Spleen (tissue), 7 donors: ENCODE measurements around the gene TEF.

ENCODE experiments used
- CTCF ChIP-seq, 11 experiments: fragments of 200-600 bp in 7 of 11; fragments of 450-650 bp in 4 of 11; sonication (generic) in 4 of 11; IDR thresholded peaks in 8 of 11; conservative IDR thresholded peaks in 3 of 11; 1 replicate in 7 of 11; 2 replicates in 4 of 11; pipeline versions ENCODE4 v1.4.0 to v1.8.0; 2016 to 2021; ENCODE audit warnings: antibody characterized with exemption in 11 of 11, inconsistent platforms in 4 of 11, mild to moderate bottlenecking in 1 of 11
- POLR2AphosphoS5 ChIP-seq, 3 donors: sonication (generic); formaldehyde crosslinking; IDR thresholded peaks; one replicate each; pipeline ENCODE4 v1.5.1; 2017; ENCODE audit warnings: antibody characterized with exemption in 3 of 3
- donor health status: DM: no; HTN: no; CAD: no; lungs with moderate emphysema.
- donor health status: DM: no; HTN: no; CAD: no.
- donor health status: DM: no; HTN: no; CAD: no.

DNA sequence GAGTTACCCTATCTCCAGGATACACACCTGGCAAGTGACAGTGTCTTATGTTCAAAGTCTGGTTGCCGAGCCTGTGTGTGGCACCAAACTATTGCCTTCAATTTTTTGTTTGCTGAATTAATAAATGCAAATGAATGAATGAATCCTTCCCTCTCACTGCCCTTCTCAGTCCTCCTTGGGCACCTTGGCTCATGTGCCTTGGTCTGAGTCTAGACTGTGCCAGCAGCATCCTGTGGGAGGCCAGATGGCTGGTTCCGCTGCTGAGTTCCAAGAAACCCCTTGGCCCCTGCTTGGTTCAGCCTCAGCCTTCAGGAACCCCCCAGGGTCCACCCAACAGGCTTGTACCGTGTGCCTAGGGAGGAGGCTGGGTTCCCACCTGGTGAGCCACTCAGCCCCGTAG lies 33.8 kb downstream of the TEF start:
- TF ChIP-seq POLR2AphosphoS5 (IDR thresholded peaks at IDR 0.05): no peak
- TF ChIP-seq CTCF (IDR thresholded peaks at IDR 0.05 in 8 of 11, conservative IDR thresholded peaks at IDR 0.05 in 3 of 11): no peak
